Measurements from ENCODE around the gene VPS51.

The VPS51 gene

DNA sequence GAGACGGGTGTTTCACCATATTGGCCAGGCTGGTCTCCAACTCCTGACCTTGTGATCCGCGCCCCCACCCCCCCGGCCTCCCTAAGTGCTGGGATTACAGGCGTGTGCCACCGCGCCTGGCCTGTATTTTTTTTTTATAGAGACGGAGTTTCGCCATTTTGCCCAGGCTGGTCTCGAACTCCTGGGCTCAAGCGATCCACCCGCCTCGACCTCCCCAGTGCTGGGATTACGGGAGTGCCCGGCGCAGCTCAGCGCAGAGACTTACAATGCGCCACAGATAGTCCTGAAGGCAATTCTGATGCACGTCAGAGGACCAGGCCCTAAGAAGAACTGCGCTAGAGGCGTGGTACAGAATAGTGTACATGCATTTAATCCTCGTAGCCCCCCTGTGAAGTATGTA, 587 bp upstream of the VPS51 start:
- Histone ChIP-seq H3K4me1 (ENCODE audit: low read length) (peaks cover 15% of the 10 kb centered on the region), H3K9ac (ENCODE audit: low read length) (peak overlapping the region; percentile 89), H3K9me3 (replicated peaks; ENCODE audit: insufficient read depth, low read length) (no peaks in the 10 kb centered on the region), H3K27me3 (replicated peaks; ENCODE audit: insufficient read depth, low read length) (no peaks in the 10 kb centered on the region), H3K79me2 (ENCODE audit: low read length) (peaks cover 35% of the 10 kb centered on the region), H3F3A (ENCODE audit: insufficient read depth, low read length) (peaks cover 16% of the 10 kb centered on the region), H3K9me2 (replicated peaks; ENCODE audit: insufficient read depth, low read length) (no peaks in the 10 kb centered on the region), H4K20me1 (ENCODE audit: insufficient read depth, low read length) (no peaks in the 10 kb centered on the region), H3K36me3 (replicated peaks; ENCODE audit: insufficient read depth, low read length) (no peaks in the 10 kb centered on the region), H3K4me3 (ENCODE audit: low read length) (peak overlapping the region; percentile 84), H3K27ac (ENCODE audit: low read length) (peak overlapping the region; percentile 91; the same call in 1 of the 2 replicates), H2AFZ (ENCODE audit: low read length) (peak overlapping the region; percentile 90), H3K4me2 (ENCODE audit: low read depth, low read length) (peak overlapping the region; percentile 60)
- DNase-seq: no peak
- no peak for TF ChIP-seq EZH2phosphoT487 (IDR thresholded peaks at IDR 0.05; ENCODE audit: low read length)
- TF ChIP-seq EZH2 (optimal IDR thresholded peaks at IDR 0.05; ENCODE audit: low read depth, low read length): no peak
- TF ChIP-seq, protein P1, sequence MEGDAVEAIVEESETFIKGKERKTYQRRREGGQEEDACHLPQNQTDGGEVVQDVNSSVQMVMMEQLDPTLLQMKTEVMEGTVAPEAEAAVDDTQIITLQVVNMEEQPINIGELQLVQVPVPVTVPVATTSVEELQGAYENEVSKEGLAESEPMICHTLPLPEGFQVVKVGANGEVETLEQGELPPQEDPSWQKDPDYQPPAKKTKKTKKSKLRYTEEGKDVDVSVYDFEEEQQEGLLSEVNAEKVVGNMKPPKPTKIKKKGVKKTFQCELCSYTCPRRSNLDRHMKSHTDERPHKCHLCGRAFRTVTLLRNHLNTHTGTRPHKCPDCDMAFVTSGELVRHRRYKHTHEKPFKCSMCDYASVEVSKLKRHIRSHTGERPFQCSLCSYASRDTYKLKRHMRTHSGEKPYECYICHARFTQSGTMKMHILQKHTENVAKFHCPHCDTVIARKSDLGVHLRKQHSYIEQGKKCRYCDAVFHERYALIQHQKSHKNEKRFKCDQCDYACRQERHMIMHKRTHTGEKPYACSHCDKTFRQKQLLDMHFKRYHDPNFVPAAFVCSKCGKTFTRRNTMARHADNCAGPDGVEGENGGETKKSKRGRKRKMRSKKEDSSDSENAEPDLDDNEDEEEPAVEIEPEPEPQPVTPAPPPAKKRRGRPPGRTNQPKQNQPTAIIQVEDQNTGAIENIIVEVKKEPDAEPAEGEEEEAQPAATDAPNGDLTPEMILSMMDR (IDR thresholded peaks at IDR 0.05; ENCODE audit: low read length): no peak

DNA sequence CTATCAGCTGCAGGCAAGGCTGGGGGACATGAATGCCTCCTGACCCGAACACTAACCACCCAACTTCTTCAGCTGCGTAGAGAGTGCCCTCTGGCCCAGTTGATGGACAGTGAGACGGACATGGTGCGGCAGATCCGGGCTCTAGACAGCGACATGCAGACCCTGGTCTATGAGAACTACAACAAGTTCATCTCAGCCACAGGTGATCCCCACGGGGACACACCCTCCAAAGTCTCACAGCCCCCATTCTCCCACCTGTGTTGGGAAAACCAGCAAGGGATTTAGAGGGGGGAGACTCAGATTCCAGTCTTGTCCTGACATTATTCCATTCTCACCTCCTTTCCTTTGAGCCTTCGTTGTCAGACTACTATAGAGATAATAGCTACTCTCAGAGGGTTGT, 912 bp downstream of the VPS51 start:
- H3K4me3 ChIP-seq (ENCODE audit: low read length): peak overlapping the region; percentile 84
- no peaks in the 10 kb centered on the region for H3K9me2 ChIP-seq (replicated peaks; ENCODE audit: insufficient read depth, low read length)
- peaks cover 47% of the 10 kb centered on the region for H3K79me2 ChIP-seq (ENCODE audit: low read length)
- peak overlapping the region; percentile 86 for H3K4me2 ChIP-seq (ENCODE audit: low read depth, low read length)
- H3F3A ChIP-seq (ENCODE audit: insufficient read depth, low read length): peaks cover 12% of the 10 kb centered on the region; the same call in 1 of the 2 replicates
- peak overlapping the region; percentile 89; the same call in 1 of the 2 replicates for H3K9ac ChIP-seq (ENCODE audit: low read length)
- no peak overlapping the region for H2AFZ ChIP-seq (ENCODE audit: low read length)
- no peaks in the 10 kb centered on the region for H3K9me3 ChIP-seq (replicated peaks; ENCODE audit: insufficient read depth, low read length)
- peak overlapping the region; percentile 91; the same call in 1 of the 2 replicates for H3K27ac ChIP-seq (ENCODE audit: low read length)
- no peaks in the 10 kb centered on the region for H3K27me3 ChIP-seq (replicated peaks; ENCODE audit: insufficient read depth, low read length)
- peaks cover 10% of the 10 kb centered on the region; the same call in 1 of the 2 replicates for H3K4me1 ChIP-seq (ENCODE audit: low read length)
- no peak for DNase-seq
- TF ChIP-seq EZH2 (optimal IDR thresholded peaks at IDR 0.05; ENCODE audit: low read depth, low read length): no peak
- TF ChIP-seq, protein P1 (IDR thresholded peaks at IDR 0.05; ENCODE audit: low read length): no peak
- no peak for TF ChIP-seq EZH2phosphoT487 (IDR thresholded peaks at IDR 0.05; ENCODE audit: low read length)
- H4K20me1 ChIP-seq (ENCODE audit: insufficient read depth, low read length): no peaks in the 10 kb centered on the region
- H3K36me3 ChIP-seq (replicated peaks; ENCODE audit: insufficient read depth, low read length): no peaks in the 10 kb centered on the region

DNA sequence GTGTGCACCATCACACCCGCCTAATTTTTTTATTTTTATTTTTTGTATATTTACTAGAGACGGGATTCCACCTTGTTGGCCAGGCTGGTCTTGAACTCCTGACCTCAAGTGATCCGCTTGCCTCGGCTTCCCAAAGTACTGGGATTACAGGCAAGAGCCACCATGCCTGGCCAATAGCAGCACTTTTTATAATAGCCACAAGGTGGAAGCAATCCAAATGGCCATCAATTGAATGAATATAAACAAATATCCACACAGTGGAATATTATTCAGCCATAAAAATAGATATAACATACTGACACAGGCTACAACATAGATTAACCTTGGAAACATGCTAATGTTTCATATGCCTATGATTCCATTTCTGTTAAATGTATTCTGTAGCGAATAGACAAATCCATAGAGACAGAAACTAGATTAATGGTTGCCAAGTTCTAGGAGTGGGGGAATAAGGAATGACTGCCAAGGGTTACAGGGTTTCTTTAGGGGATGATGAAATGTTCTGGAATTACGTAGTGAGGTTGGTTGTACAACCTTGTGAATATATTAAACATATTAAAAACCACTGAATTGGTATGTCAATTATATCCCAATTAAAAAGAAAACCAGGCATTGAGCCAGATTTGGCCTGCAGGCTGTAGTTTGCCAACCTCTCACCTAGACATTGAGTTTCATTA, 4.8 kb downstream of the VPS51 start:
- Histone ChIP-seq H3K79me2 (ENCODE audit: low read length) (peaks cover 85% of the 10 kb centered on the region), H3F3A (ENCODE audit: insufficient read depth, low read length) (no peaks in the 10 kb centered on the region; the same call in 1 of the 2 replicates), H3K9me3 (replicated peaks; ENCODE audit: insufficient read depth, low read length) (no peaks in the 10 kb centered on the region), H3K27ac (ENCODE audit: low read length) (no peak overlapping the region), H3K9ac (ENCODE audit: low read length) (no peak overlapping the region), H4K20me1 (ENCODE audit: insufficient read depth, low read length) (no peaks in the 10 kb centered on the region), H3K4me3 (ENCODE audit: low read length) (no peak overlapping the region), H3K4me1 (ENCODE audit: low read length) (peaks cover 10% of the 10 kb centered on the region; the same call in 1 of the 2 replicates), H3K36me3 (replicated peaks; ENCODE audit: insufficient read depth, low read length) (no peaks in the 10 kb centered on the region), H2AFZ (ENCODE audit: low read length) (no peak overlapping the region), H3K9me2 (replicated peaks; ENCODE audit: insufficient read depth, low read length) (no peaks in the 10 kb centered on the region), H3K4me2 (ENCODE audit: low read depth, low read length) (no peak overlapping the region), H3K27me3 (replicated peaks; ENCODE audit: insufficient read depth, low read length) (no peaks in the 10 kb centered on the region)
- no peak for TF ChIP-seq EZH2phosphoT487 (IDR thresholded peaks at IDR 0.05; ENCODE audit: low read length)
- TF ChIP-seq, protein P1 (IDR thresholded peaks at IDR 0.05; ENCODE audit: low read length): peak; percentile 20
- DNase-seq: no peak

All from MM.1S (cell line).